Central memory CD8-positive, alpha-beta T cell (primary cell): ENCODE data around the gene TBC1D5.

ENCODE experiments used
- ATAC-seq: fragments of 150-1000 bp; cut with Tn5 transposase; replicated peaks from 2 replicates; pipeline ENCODE4 v1.10.0; 2022; ENCODE audit warnings: mild to moderate bottlenecking, moderate FRiP score, moderate number of reproducible peaks; ENCODE audit not compliant: poor library complexity, severe bottlenecking; ENCODE audit errors: extremely low read depth
- DNase-seq, 2 donors: peaks; one replicate each; pipeline ENCODE4 v3.0.0; 2021; ENCODE audit warnings: low spot score in 2 of 2
- H3K27ac Mint-ChIP-seq: one replicate; pipeline ENCODE4 v1.8.0; 2022; ENCODE audit warnings: low read depth, mild to moderate bottlenecking, moderate library complexity, mixed read lengths
- H3K27me3 Mint-ChIP-seq: one replicate; pipeline ENCODE4 v1.8.0; 2022; ENCODE audit warnings: mixed read lengths
- H3K36me3 Mint-ChIP-seq: one replicate; pipeline ENCODE4 v1.8.0; 2022; ENCODE audit warnings: mild to moderate bottlenecking, moderate library complexity, mixed read lengths; ENCODE audit not compliant: insufficient read depth
- H3K4me1 Mint-ChIP-seq: one replicate; pipeline ENCODE4 v1.8.0; 2022; ENCODE audit warnings: mixed read lengths
- H3K4me3 Mint-ChIP-seq: one replicate; pipeline ENCODE4 v1.8.0; 2022; ENCODE audit warnings: mild to moderate bottlenecking, moderate library complexity, mixed read lengths
- H3K9me3 Mint-ChIP-seq: one replicate; pipeline ENCODE4 v1.8.0; 2022; ENCODE audit warnings: mixed read lengths

Gene TBC1D5

DNA sequence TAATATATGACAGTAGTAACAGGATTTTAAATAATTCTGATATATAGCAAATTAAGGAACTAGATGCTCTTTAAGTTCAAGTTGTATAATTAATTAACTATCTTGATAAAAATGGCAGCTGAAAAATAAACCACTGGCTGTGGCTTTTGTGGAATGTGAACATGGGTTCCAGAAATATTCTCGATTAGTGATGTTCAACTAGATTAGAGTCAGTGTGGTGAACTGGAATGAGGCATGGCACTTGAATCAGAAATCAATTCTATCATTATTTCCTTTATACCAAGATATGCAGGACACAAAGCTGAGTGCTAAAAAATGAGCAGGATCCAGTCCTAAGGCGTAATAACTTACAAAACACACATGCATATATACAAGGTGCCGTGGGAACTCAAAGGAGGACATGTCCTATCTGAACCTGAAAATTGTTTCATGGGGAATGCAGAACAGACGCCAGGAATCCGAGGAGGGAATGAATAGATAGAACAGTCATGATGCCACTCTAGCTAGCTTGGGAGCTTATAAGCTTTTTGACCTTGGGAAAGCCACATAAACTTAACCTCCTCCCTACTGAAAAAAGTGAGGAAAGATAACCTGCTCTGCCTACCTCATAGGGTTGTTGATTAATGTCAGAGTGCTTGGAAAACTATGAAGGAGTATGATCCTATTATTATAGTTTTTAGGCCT is 455.3 kb downstream of the TBC1D5 start:
- Mint-ChIP-seq H3K4me3 (no peak overlapping the region), H3K27ac (no peak overlapping the region), H3K27me3 (no peaks in the 10 kb centered on the region), H3K36me3 (peaks cover 6% of the 10 kb centered on the region), H3K4me1 (peaks cover 7% of the 10 kb centered on the region), H3K9me3 (no peaks in the 10 kb centered on the region)
- DNase-seq = no peak
- no peak for ATAC-seq

DNA sequence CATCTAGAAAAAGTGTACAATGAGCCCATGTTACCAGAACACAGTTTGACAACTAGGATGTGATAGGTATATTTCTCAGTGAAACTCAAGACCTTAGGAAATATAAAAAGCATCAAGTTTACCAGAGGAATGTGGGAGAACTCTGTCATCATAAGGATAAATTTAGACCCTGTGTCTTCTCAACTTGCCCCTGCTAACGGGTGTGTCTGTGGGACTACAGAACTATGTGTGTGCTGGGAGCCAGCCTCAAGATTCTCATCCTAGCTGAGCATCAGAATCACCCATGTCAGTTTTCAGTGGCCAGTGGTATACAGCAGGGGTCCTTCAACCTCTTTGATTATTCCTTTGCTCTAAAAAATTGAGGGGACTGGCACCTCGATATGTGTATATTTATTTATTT is 464.4 kb downstream of the TBC1D5 start:
- H3K27ac Mint-ChIP-seq = no peak overlapping the region
- no peak for ATAC-seq
- DNase-seq = no peak
- H3K27me3 Mint-ChIP-seq = no peaks in the 10 kb centered on the region
- H3K36me3 Mint-ChIP-seq = peaks cover 2% of the 10 kb centered on the region
- no peaks in the 10 kb centered on the region for H3K9me3 Mint-ChIP-seq
- H3K4me3 Mint-ChIP-seq = no peak overlapping the region
- no peaks in the 10 kb centered on the region for H3K4me1 Mint-ChIP-seq

DNA sequence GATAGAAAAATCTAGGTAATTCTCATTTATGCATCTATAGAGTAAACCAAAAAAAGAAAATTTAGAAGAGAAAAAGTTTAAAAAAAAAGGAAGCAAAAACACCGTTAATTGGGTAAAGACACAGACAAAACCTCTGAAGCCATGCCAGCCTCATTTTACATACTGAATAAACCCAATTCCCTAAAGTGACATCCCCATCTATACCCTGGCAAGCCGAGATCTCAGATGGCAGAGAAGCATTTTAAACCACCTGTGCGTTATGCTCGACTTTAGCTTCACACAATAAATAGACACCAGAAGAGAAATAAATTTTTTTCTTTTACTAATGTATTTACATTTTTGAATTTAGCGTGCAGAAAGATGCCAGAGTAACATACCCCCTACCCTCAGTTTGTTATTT is 475.6 kb downstream of the TBC1D5 start:
- no peak for DNase-seq
- Mint-ChIP-seq H3K27ac (no peak overlapping the region), H3K27me3 (no peaks in the 10 kb centered on the region), H3K9me3 (no peaks in the 10 kb centered on the region), H3K4me3 (no peak overlapping the region), H3K36me3 (no peaks in the 10 kb centered on the region), H3K4me1 (no peaks in the 10 kb centered on the region)
- no peak for ATAC-seq

DNA sequence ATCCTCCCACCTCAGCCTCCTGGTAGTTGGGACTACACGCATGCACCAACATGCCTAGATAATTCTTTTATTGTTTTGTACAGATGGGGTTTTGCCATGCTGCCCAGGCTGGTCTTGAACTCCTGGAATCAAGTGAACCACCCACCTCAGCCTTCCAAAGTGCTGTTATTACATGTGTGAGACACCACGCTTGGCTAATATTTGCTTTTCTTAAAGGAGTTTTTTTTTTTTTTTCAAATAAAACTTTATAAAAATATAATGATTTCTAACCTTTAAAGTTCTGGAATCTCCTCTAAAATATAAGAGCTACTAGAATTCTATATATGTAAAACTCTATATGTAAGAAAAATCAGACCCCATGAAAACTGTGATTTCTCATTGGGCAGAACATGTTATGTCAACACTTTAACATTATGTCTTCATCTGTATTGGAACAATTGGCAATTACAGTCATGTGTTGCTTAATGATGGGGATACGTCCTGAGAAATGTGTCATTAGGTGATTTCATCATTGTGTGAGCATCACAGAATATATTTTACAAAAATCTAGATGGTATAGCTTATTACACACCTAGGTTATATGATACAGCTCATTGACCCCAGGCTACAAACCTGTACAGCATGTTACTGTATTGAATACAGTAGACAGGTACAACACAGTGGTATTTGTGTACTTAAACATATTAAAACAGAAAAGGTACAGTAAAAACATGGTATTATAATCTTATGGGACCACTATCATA is 480.6 kb downstream of the TBC1D5 start:
- Mint-ChIP-seq H3K4me3 (no peak overlapping the region), H3K36me3 (no peaks in the 10 kb centered on the region), H3K9me3 (no peaks in the 10 kb centered on the region), H3K4me1 (no peaks in the 10 kb centered on the region), H3K27me3 (no peaks in the 10 kb centered on the region), H3K27ac (no peak overlapping the region)
- no peak for DNase-seq
- no peak for ATAC-seq

DNA sequence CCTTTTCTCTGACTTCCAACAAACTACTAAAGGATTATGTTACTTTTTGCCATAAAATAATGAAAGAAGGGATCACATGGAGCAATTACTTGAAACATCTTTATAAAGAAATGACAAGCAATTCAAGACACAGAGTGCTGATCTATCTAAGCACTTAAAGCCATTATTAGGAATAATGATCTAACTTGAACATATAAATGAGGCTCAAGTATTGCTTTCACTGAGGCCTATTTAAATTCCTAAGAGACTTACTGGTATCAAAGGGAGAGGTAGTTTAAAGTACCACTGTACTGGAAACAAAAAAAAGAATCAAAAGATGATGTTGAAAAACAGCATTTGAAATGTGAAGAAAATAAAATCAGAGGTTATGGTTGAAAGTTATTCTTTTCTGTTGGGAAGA is 482.2 kb downstream of the TBC1D5 start:
- DNase-seq (no peak), ATAC-seq (no peak)
- no peaks in the 10 kb centered on the region for H3K27me3 Mint-ChIP-seq
- no peak overlapping the region for H3K4me3 Mint-ChIP-seq
- H3K36me3 Mint-ChIP-seq = no peaks in the 10 kb centered on the region
- H3K9me3 Mint-ChIP-seq = no peaks in the 10 kb centered on the region
- H3K4me1 Mint-ChIP-seq = no peaks in the 10 kb centered on the region
- peak overlapping the region; percentile 54 for H3K27ac Mint-ChIP-seq

DNA sequence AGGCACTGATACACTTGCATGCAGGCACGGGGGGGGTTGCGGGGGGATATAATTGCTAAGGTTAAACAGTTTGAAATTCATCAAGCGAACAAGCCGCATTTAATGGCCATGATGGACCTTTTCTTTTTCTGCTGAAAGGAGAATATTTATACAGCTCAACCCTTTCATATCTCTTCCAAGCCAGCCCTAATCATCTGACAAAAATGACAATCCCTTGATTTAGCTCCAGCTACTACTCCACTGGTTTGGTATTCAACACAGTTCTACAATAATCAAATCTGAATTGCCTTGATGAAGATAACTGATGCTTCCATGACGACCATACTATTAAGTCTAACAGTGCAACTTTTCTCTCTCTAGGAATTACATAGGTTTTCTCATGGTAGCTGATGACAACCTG is 482.7 kb downstream of the TBC1D5 start:
- Mint-ChIP-seq H3K9me3 (no peaks in the 10 kb centered on the region), H3K4me3 (no peak overlapping the region), H3K27ac (no peak overlapping the region), H3K27me3 (no peaks in the 10 kb centered on the region), H3K4me1 (no peaks in the 10 kb centered on the region), H3K36me3 (no peaks in the 10 kb centered on the region)
- DNase-seq (no peak), ATAC-seq (no peak)

DNA sequence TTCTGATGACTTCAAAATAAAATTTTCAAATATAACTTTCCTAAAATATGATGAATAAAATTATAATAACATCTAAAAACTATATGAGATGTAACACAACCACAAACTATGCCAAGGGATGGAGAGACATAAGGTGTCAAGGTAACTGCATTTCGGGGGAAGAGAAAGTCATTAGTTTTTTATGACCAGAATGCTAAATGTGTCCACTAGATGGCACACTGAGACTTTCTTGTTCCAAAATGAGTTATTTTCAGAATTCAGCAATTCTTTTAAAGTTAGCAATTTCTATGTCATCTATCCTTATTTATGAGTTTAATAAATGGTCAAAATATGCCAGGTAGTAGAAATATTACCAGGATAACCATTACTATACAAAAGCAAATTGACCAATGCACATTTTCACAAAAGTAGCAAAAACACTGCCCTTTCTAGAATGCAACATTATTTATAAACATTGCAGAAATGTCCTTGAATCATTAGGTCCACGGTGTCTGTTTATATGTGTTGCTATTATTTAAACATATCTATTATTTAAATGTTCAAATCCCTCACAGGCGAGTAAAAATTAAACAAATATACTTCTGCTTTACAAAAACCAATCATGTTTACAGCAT is 483.5 kb downstream of the TBC1D5 start:
- ATAC-seq = no peak
- Mint-ChIP-seq H3K9me3 (no peaks in the 10 kb centered on the region), H3K4me3 (no peak overlapping the region), H3K27ac (no peak overlapping the region), H3K4me1 (no peaks in the 10 kb centered on the region), H3K36me3 (no peaks in the 10 kb centered on the region), H3K27me3 (no peaks in the 10 kb centered on the region)
- DNase-seq = no peak

DNA sequence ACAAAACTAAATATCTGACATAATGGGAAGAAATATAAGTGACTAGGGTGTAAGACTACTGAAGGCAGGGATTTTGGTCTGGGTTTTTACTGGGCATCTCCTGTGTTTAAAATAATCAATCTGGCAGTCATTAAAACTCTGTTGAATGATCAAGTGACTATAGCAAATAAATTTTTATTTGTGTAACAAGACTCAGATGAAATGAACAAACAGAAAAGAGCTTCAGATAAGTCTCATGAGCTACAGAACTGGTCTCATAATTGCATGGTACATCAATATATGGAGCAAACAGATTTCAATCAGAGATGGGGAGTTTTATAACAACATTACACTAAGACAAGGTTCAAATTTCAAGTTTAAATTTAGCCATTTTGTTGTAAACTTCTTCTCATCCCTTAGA is 485.2 kb downstream of the TBC1D5 start:
- Mint-ChIP-seq H3K36me3 (no peaks in the 10 kb centered on the region), H3K4me1 (no peaks in the 10 kb centered on the region), H3K27ac (no peak overlapping the region), H3K27me3 (no peaks in the 10 kb centered on the region), H3K9me3 (no peaks in the 10 kb centered on the region), H3K4me3 (no peak overlapping the region)
- ATAC-seq (no peak), DNase-seq (no peak)

DNA sequence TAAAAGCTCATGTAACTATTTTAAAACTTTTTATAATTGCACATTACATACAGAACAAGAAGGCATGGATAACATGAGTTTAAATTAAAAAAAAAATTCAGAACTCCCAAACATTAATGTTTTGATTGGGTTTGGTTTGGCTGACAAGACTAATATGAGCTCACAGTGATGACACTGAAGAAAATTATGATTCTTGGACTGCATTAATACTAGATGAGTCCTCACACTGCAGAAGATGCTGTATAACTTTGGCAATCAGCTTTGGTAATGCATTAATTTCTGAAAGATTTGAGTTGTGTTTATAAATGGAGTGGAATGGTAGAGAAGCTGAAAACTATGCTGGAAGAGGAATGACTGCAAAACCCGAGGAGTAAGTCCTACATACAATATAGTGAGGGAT is 498.8 kb downstream of the TBC1D5 start:
- Mint-ChIP-seq H3K27ac (no peak overlapping the region), H3K27me3 (no peaks in the 10 kb centered on the region), H3K4me1 (no peaks in the 10 kb centered on the region), H3K36me3 (no peaks in the 10 kb centered on the region), H3K4me3 (no peak overlapping the region), H3K9me3 (no peaks in the 10 kb centered on the region)
- DNase-seq (no peak), ATAC-seq (no peak)

DNA sequence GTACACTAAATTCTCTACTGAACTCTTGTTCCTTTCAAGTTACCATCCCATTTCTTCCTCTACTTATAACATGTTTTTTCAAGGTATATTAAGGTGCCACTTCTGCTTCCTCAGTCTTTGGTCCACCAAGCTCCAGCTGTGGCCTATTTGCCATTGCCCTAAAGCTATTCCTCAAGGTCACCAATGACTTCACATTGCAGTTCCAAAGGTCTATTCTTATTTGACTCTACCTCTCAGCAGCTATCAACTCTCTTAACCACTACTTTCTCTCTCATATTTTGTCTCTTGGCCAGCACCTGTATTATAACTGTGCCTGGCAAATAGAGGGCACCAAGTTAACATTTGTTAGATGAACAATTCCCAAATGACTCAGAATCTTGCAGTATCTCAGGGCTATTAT is 503.0 kb downstream of the TBC1D5 start:
- no peak overlapping the region for H3K27ac Mint-ChIP-seq
- no peaks in the 10 kb centered on the region for H3K4me1 Mint-ChIP-seq
- H3K36me3 Mint-ChIP-seq = peaks cover 2% of the 10 kb centered on the region
- no peaks in the 10 kb centered on the region for H3K27me3 Mint-ChIP-seq
- DNase-seq = no peak
- ATAC-seq = no peak
- no peak overlapping the region for H3K4me3 Mint-ChIP-seq
- no peaks in the 10 kb centered on the region for H3K9me3 Mint-ChIP-seq

DNA sequence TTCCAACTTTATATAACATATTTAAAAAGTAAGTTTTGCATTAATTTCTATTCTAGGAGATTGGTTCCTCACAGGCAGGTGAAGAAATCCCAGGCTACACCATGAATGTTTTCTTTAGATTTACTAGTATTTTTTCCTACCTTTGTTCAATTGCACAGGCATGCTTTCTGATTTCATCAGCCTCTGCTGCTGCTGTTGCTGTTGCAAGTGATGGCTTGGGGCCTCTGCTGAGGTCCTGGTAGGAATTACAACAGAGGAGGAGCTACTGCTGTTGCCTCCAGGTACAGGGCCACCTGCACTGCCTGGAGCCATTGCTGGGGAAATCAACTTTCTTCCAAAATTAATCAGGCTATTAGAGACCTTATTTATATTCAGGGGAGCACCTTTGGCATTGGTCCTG is 504.4 kb downstream of the TBC1D5 start:
- Mint-ChIP-seq H3K27ac (no peak overlapping the region), H3K27me3 (no peaks in the 10 kb centered on the region), H3K4me1 (no peaks in the 10 kb centered on the region), H3K4me3 (no peak overlapping the region), H3K36me3 (peaks cover 2% of the 10 kb centered on the region), H3K9me3 (no peaks in the 10 kb centered on the region)
- no peak for DNase-seq
- no peak for ATAC-seq

DNA sequence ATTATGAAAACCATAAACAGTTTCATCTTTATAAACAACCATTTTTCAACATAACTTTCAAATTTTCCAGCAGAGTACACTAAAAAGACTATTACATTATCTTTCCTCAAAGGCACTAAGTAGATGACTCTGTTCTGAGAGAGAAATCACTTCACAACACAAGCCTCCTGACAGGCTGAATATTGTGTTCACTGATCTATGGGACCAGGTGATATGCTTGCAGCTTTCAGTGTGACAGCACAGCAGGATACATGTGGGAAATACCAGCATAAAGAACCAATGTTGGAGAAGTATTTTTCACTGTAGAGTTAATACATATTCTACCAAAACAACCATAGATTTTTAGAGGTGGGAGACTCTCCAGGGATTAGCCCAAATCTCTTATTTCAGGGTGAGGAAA is 507.1 kb downstream of the TBC1D5 start:
- DNase-seq (no peak), ATAC-seq (no peak)
- no peaks in the 10 kb centered on the region for H3K27me3 Mint-ChIP-seq
- H3K4me1 Mint-ChIP-seq = no peaks in the 10 kb centered on the region
- no peak overlapping the region for H3K4me3 Mint-ChIP-seq
- H3K36me3 Mint-ChIP-seq = peaks cover 2% of the 10 kb centered on the region
- H3K27ac Mint-ChIP-seq = peak overlapping the region; percentile 1
- H3K9me3 Mint-ChIP-seq = no peaks in the 10 kb centered on the region

DNA sequence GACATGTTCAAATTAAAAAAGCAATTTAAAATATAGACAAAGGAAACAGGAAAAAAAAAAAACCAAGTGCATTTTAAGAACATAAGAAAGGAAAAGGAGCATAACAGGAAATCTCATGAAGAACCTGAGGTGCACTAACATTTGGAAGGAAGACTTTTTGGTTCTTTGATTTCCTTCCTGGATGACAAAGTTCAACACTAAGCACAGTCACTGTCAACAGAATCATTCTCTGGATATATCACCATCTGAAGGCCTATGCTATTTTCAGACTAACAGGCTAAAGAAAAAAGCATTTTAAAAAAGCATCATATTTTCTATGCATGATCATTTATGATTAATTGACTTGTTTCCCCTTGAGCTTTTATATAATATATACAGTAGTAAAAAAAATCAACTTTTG is 508.0 kb downstream of the TBC1D5 start:
- no peaks in the 10 kb centered on the region for H3K4me1 Mint-ChIP-seq
- H3K27ac Mint-ChIP-seq = no peak overlapping the region
- DNase-seq = no peak

More for the DNA sequence above, 508.0 kb downstream of the TBC1D5 start:
- H3K9me3 Mint-ChIP-seq = no peaks in the 10 kb centered on the region
- no peaks in the 10 kb centered on the region for H3K27me3 Mint-ChIP-seq
- no peak for ATAC-seq
- H3K4me3 Mint-ChIP-seq = no peak overlapping the region
- peaks cover 2% of the 10 kb centered on the region for H3K36me3 Mint-ChIP-seq
